HCT116 (cell line): ENCODE measurements around the gene IKZF3. TPM values are rescaled to one million over a fixed set of nuclear protein-coding genes. Genes with fewer than 3 reads are reported as not detected.

Source experiments
- ATAC-seq: fragments of 200-7000 bp; cut with Tn5 transposase; 2 replicates; pipeline ENCODE4 v1.9.1; 2020; ENCODE audit warnings: mild to moderate bottlenecking, moderate library complexity
- BruUV-seq: library from RNA; stranded (reverse); fragments of 400-500 nt; replicated peaks from 2 replicates; lab custom pipeline; 2021; lab: Mats Ljungman, UMichigan
- CTCF ChIA-PET: fragments of 300-600 bp; sonication (Branson Sonifier 250); formaldehyde crosslinking; loops from one replicate; lab custom pipeline; 2021; ENCODE audit warnings: antibody characterized with exemption; lab: Charles Lee
- POLR2A ChIA-PET: fragments of 300-600, 350-600 bp; sonication (Branson Sonifier 250); formaldehyde crosslinking; loops from one replicate; lab custom pipeline; 2021; ENCODE audit warnings: antibody characterized with exemption; lab: Charles Lee
- RAD21 ChIA-PET, 2 experiments: fragments of 300-600 bp; sonication (Branson Sonifier 250); formaldehyde crosslinking; loops; one replicate each; lab custom pipeline; 2023; ENCODE audit warnings: low total read pairs in 2 of 2; ENCODE audit not compliant: uncharacterized antibody in 2 of 2, unreplicated experiment in 2 of 2, low non-redundant PET in 1 of 2; lab: Charles Lee
- DNase-seq: peaks from one replicate; pipeline ENCODE4 v3.0.0-alpha.2; 2010; ENCODE audit warnings: low read depth, low spot score
- H2AFZ ChIP-seq: fragments of 200-600 bp; shearing (Covaris generic), sonication (generic); 2 replicates; pipeline ENCODE4 v1.6.1; 2017; ENCODE audit warnings: low read depth, mixed run types, mixed read lengths, antibody characterized with exemption, low read length; ENCODE audit not compliant: poor library complexity, severe bottlenecking
- H3K27ac ChIP-seq: 2 replicates; pipeline ENCODE4 v1.5.1; 2012; ENCODE audit warnings: low read depth, low read length
- H3K27me3 ChIP-seq: fragments of 200-600 bp; sonication (generic); 2 replicates; pipeline ENCODE4 v1.6.1; 2016; ENCODE audit warnings: mixed run types, low read length, mixed read lengths; ENCODE audit not compliant: insufficient read depth
- H3K36me3 ChIP-seq, 2 experiments: fragments of 200-500 bp in 1 of 2; fragments of 200-600 bp in 1 of 2; sonication (Bioruptor generic) in 1 of 2; sonication (generic) in 1 of 2; 2 replicates each; pipeline versions ENCODE4 v1.5.1 to v1.6.1; 2014 to 2016; ENCODE audit warnings: low read length in 2 of 2, inconsistent platforms in 1 of 2, mixed read lengths in 1 of 2, mixed run types in 1 of 2; ENCODE audit not compliant: insufficient read depth in 2 of 2, control insufficient read depth in 1 of 2
- H3K4me1 ChIP-seq, 2 experiments: fragments of 200-600 bp in 1 of 2; sonication (generic) in 1 of 2; 2 replicates each; pipeline versions ENCODE4 v1.5.1 to v1.6.1; 2012 to 2017; ENCODE audit warnings: low read length in 2 of 2, inconsistent platforms in 1 of 2, mild to moderate bottlenecking in 1 of 2, mixed read lengths in 1 of 2, mixed run types in 1 of 2, moderate library complexity in 1 of 2; ENCODE audit not compliant: insufficient read depth in 2 of 2, control insufficient read depth in 1 of 2
- H3K4me2 ChIP-seq: fragments of 200-600 bp; sonication (generic); 2 replicates; pipeline ENCODE4 v1.6.1; 2017; ENCODE audit warnings: mixed run types, low read length, mixed read lengths
- H3K4me3 ChIP-seq, 2 experiments: fragments of 200-600 bp in 1 of 2; sonication (generic) in 1 of 2; replicated peaks in 1 of 2; 2 replicates each; pipeline ENCODE4 v1.5.1; 2011 to 2016; ENCODE audit warnings: low read length in 2 of 2, control low read depth in 1 of 2, low read depth in 1 of 2, mild to moderate bottlenecking in 1 of 2, mixed read lengths in 1 of 2, mixed run types in 1 of 2
- H3K79me2 ChIP-seq: fragments of 200-600 bp; sonication (generic); 2 replicates; pipeline ENCODE4 v1.6.1; 2017; ENCODE audit warnings: mild to moderate bottlenecking, mixed run types, low read length, moderate library complexity, mixed read lengths; ENCODE audit not compliant: insufficient read depth
- H3K9ac ChIP-seq: fragments of 200-600 bp; sonication (generic); 2 replicates; pipeline ENCODE4 v1.6.1; 2016; ENCODE audit warnings: low read length, mixed read lengths
- H3K9me2 ChIP-seq: fragments of 200-600 bp; sonication (generic), shearing (Covaris generic); 2 replicates; pipeline ENCODE4 v1.6.1; 2017; ENCODE audit warnings: mixed run types, mild to moderate bottlenecking, moderate library complexity; ENCODE audit not compliant: insufficient read depth
- H3K9me3 ChIP-seq, 2 experiments: fragments of 200-500 bp in 1 of 2; fragments of 200-600 bp in 1 of 2; sonication (Bioruptor generic) in 1 of 2; sonication (generic) in 1 of 2; 2 replicates each; pipeline ENCODE4 v1.6.1; 2014 to 2017; ENCODE audit warnings: low read length in 2 of 2, mixed read lengths in 2 of 2, inconsistent platforms in 1 of 2, low read depth in 1 of 2, mild to moderate bottlenecking in 1 of 2, mixed run types in 1 of 2, moderate library complexity in 1 of 2; ENCODE audit not compliant: control insufficient read depth in 1 of 2, insufficient read depth in 1 of 2
- H4K20me1 ChIP-seq: fragments of 200-600 bp; sonication (generic), shearing (Covaris generic); 2 replicates; pipeline ENCODE4 v1.6.1; 2017; ENCODE audit warnings: mixed run types, mild to moderate bottlenecking, moderate library complexity; ENCODE audit not compliant: insufficient read depth
- ATF3 ChIP-seq: IDR thresholded peaks from 2 replicates; pipeline ENCODE4 v1.6.1; 2012
- CBX3 ChIP-seq: IDR thresholded peaks from 2 replicates; pipeline ENCODE4 v1.6.1; 2012; ENCODE audit warnings: low read depth
- CEBPB ChIP-seq: IDR thresholded peaks from 2 replicates; pipeline ENCODE4 v1.6.1; 2012; ENCODE audit warnings: low read depth
- CTCF ChIP-seq, 3 experiments: fragments of 200-600 bp in 1 of 3; sonication (generic) in 1 of 3; IDR thresholded peaks in 2 of 3; conservative IDR thresholded peaks in 1 of 3; 2 replicates each; pipeline ENCODE4 v1.5.1; 2012 to 2017; ENCODE audit warnings: low read depth in 2 of 3, low read length in 2 of 3, antibody characterized with exemption in 1 of 3, borderline replicate concordance in 1 of 3, control low read depth in 1 of 3, mild to moderate bottlenecking in 1 of 3, mixed read lengths in 1 of 3, mixed run types in 1 of 3, moderate library complexity in 1 of 3; ENCODE audit not compliant: insufficient read depth in 1 of 3
- ELF1 ChIP-seq: IDR thresholded peaks from 2 replicates; pipeline ENCODE4 v1.6.1; 2012; ENCODE audit warnings: low read depth, borderline replicate concordance
- EZH2 ChIP-seq: fragments of 200-600 bp; sonication (generic); IDR thresholded peaks from 2 replicates; pipeline ENCODE4 v1.6.1; 2017; ENCODE audit warnings: antibody characterized with exemption, mixed run types
- EZH2phosphoT487 ChIP-seq: fragments of 200-600 bp; IDR thresholded peaks from 2 replicates; pipeline ENCODE4 v1.6.1; 2018; ENCODE audit warnings: antibody characterized with exemption, borderline replicate concordance
- FOSL1 ChIP-seq: IDR thresholded peaks from 2 replicates; pipeline ENCODE4 v1.6.1; 2012; ENCODE audit warnings: low read depth
- JUND ChIP-seq: IDR thresholded peaks from 2 replicates; pipeline ENCODE4 v1.6.1; 2012
- MAX ChIP-seq: IDR thresholded peaks from 2 replicates; pipeline ENCODE4 v1.6.1; 2012
- POLR2A ChIP-seq: IDR thresholded peaks from 2 replicates; pipeline ENCODE4 v1.7.0; 2011; ENCODE audit warnings: borderline replicate concordance; ENCODE audit not compliant: insufficient read depth, insufficient read length; ENCODE audit errors: extremely low read depth
- POLR2AphosphoS5 ChIP-seq: IDR thresholded peaks from 2 replicates; pipeline ENCODE4 v1.6.1; 2011; ENCODE audit warnings: mild to moderate bottlenecking, low read depth, low read length, moderate library complexity
- REST ChIP-seq: IDR thresholded peaks from 2 replicates; pipeline ENCODE4 v1.6.1; 2012; ENCODE audit warnings: low read depth
- SIN3A ChIP-seq: IDR thresholded peaks from 2 replicates; pipeline ENCODE4 v1.6.1; 2012; ENCODE audit warnings: low read depth
- SP1 ChIP-seq: IDR thresholded peaks from 2 replicates; pipeline ENCODE4 v1.6.1; 2012; ENCODE audit warnings: low read depth
- SRF ChIP-seq: IDR thresholded peaks from 2 replicates; pipeline ENCODE4 v1.6.1; 2012; ENCODE audit warnings: low read depth
- TCF7L2 ChIP-seq: IDR thresholded peaks from 2 replicates; pipeline ENCODE4 v1.7.0; 2011; ENCODE audit warnings: borderline replicate concordance, inconsistent platforms; ENCODE audit not compliant: insufficient read depth, insufficient read length; ENCODE audit errors: extremely low read depth
- YY1 ChIP-seq: IDR thresholded peaks from 2 replicates; pipeline ENCODE4 v1.6.1; 2011; ENCODE audit warnings: low read length, low read depth, moderate library complexity, mild to moderate bottlenecking; ENCODE audit not compliant: insufficient replicate concordance; ENCODE audit errors: extremely low read depth
- ZBTB33 ChIP-seq: IDR thresholded peaks from 2 replicates; pipeline ENCODE4 v1.6.1; 2011; ENCODE audit warnings: mild to moderate bottlenecking, low read length, moderate library complexity; ENCODE audit not compliant: insufficient replicate concordance; ENCODE audit errors: extremely low read depth
- ZNF274 ChIP-seq: fragments of 200-500 bp; sonication (Bioruptor generic); IDR thresholded peaks from 2 replicates; pipeline ENCODE4 v1.6.1; 2014; ENCODE audit warnings: mild to moderate bottlenecking, low read depth, low read length, inconsistent platforms
- intact Hi-C: fragments of 100-400 bp; cut with micrococcal nuclease; formaldehyde crosslinking; loops from 2 replicates; pipeline ENCODE4 v1.10.0; 2022
- total RNA-seq: library from RNA; stranded (reverse); gene quantifications from one replicate; pipeline ENCODE4 v1.2.1, GENCODE V29; 2021; ENCODE audit not compliant: unreplicated experiment

IKZF3 gene
- total RNA-seq, 1 experiment from 2014 or later: 0.30 TPM

GRCh38 chr17:39820987-39821386, 43.1 kb downstream of the IKZF3 start:
- no peaks in the 10 kb centered on the region for H3K27me3 ChIP-seq
- TF ChIP-seq REST: no peak
- TF ChIP-seq SRF: no peak
- no peak for TF ChIP-seq SP1
- no peak for TF ChIP-seq TCF7L2
- TF ChIP-seq YY1: no peak
- no peak for TF ChIP-seq ZBTB33
- no peak for TF ChIP-seq CBX3
- TF ChIP-seq JUND: no peak
- no peak for TF ChIP-seq FOSL1
- TF ChIP-seq EZH2: no peak
- no peak for TF ChIP-seq CEBPB
- no peak for TF ChIP-seq EZH2phosphoT487
- no peak for TF ChIP-seq ATF3
- TF ChIP-seq ELF1: no peak
- no peak for TF ChIP-seq SIN3A
- no peak for TF ChIP-seq ZNF274
- no peak for TF ChIP-seq CTCF (IDR thresholded peaks at IDR 0.05 in 2 of 3, conservative IDR thresholded peaks at IDR 0.05 in 1 of 3; ENCODE audit: borderline replicate concordance in 1 of 3, insufficient read depth in 1 of 3, low read depth in 2 of 3, low read length in 2 of 3)
- no peak for TF ChIP-seq POLR2AphosphoS5
- no peak for TF ChIP-seq MAX
- no peak for TF ChIP-seq POLR2A
- ATAC-seq (no peak), DNase-seq (no peak)
- no peak overlapping the region for H3K4me3 ChIP-seq
- H3K36me3 ChIP-seq: no peaks in the 10 kb centered on the region
- H2AFZ ChIP-seq: no peak overlapping the region
- no peaks in the 10 kb centered on the region for H4K20me1 ChIP-seq
- H3K4me2 ChIP-seq: no peak overlapping the region
- H3K4me1 ChIP-seq: no peaks in the 10 kb centered on the region
- H3K9me3 ChIP-seq: no peaks in the 10 kb centered on the region; a peak in 2 of 4 replicates
- H3K9ac ChIP-seq: no peak overlapping the region
- H3K27ac ChIP-seq: no peak overlapping the region
- ChIA-PET RAD21 (no interaction called here), POLR2A (no interaction called here), CTCF (no interaction called here)
- intact Hi-C loops: no loop called here
- H3K9me2 ChIP-seq: no peaks in the 10 kb centered on the region
- BruUV-seq: no TSS peak
- H3K79me2 ChIP-seq: no peaks in the 10 kb centered on the region
